Stimulated activated naive B cell treated with anti-CD40 and anti-IgM and Interleukin-4, amounts not matched to agents 10 μg/mL and 1 μg/mL and 100 μg/mL, for 72 hours (primary cell): ENCODE results near the gene UNC13C.

Source experiments
- ATAC-seq, 2 donors: fragments of 150-1000 bp; cut with Tn5 transposase; replicated peaks; 2 replicates each; pipeline ENCODE4 v1.10.0; 2021; ENCODE audit warnings: moderate library complexity in 1 of 2
- DNase-seq: peaks from one replicate; pipeline ENCODE4 v3.0.0; 2021
- H3K27ac Mint-ChIP-seq: one replicate; pipeline ENCODE4 v1.8.0; 2022; ENCODE audit warnings: mild to moderate bottlenecking, mixed read lengths
- H3K27me3 Mint-ChIP-seq, 2 donors: one replicate each; pipeline ENCODE4 v1.8.0; 2022; ENCODE audit warnings: mixed read lengths in 2 of 2
- H3K36me3 Mint-ChIP-seq, 2 donors: one replicate each; pipeline ENCODE4 v1.8.0; 2022; ENCODE audit warnings: mixed read lengths in 2 of 2, mild to moderate bottlenecking in 1 of 2
- H3K4me1 Mint-ChIP-seq, 2 donors: one replicate each; pipeline ENCODE4 v1.8.0; 2022; ENCODE audit warnings: mixed read lengths in 2 of 2, mild to moderate bottlenecking in 1 of 2
- H3K4me3 Mint-ChIP-seq, 2 donors: one replicate each; pipeline ENCODE4 v1.8.0; 2022; ENCODE audit warnings: mild to moderate bottlenecking in 2 of 2, mixed read lengths in 2 of 2, moderate library complexity in 1 of 2
- H3K9me3 Mint-ChIP-seq, 2 donors: one replicate each; pipeline ENCODE4 v1.8.0; 2022; ENCODE audit warnings: mixed read lengths in 2 of 2, mild to moderate bottlenecking in 1 of 2

UNC13C gene

GRCh38 chr15:54577476-54578250 lies 599.4 kb downstream of the UNC13C start:
- no peaks in the 10 kb centered on the region for H3K4me1 Mint-ChIP-seq
- ATAC-seq, result no peak
- no peaks in the 10 kb centered on the region for H3K36me3 Mint-ChIP-seq
- DNase-seq, result no peak
- peaks cover 4 to 6% of the 10 kb centered on the region in 2 donors for H3K9me3 Mint-ChIP-seq
- H3K27me3 Mint-ChIP-seq, result no peaks in the 10 kb centered on the region
- H3K4me3 Mint-ChIP-seq, result no peak overlapping the region
- no peak overlapping the region for H3K27ac Mint-ChIP-seq

GRCh38 chr15:54579855-54580254 lies 601.6 kb downstream of the UNC13C start:
- Mint-ChIP-seq H3K4me3 (no peak overlapping the region), H3K27me3 (no peaks in the 10 kb centered on the region), H3K4me1 (no peaks in the 10 kb centered on the region), H3K27ac (no peak overlapping the region), H3K9me3 (peaks cover 4 to 6% of the 10 kb centered on the region in 2 donors), H3K36me3 (no peaks in the 10 kb centered on the region)
- ATAC-seq (no peak), DNase-seq (no peak)

GRCh38 chr15:54580643-54581042 lies 602.4 kb downstream of the UNC13C start:
- Mint-ChIP-seq H3K27me3 (no peaks in the 10 kb centered on the region), H3K4me3 (no peak overlapping the region), H3K4me1 (no peaks in the 10 kb centered on the region), H3K36me3 (no peaks in the 10 kb centered on the region), H3K9me3 (peaks cover 4 to 6% of the 10 kb centered on the region in 2 donors), H3K27ac (no peak overlapping the region)
- DNase-seq, result no peak
- no peak for ATAC-seq

DNA sequence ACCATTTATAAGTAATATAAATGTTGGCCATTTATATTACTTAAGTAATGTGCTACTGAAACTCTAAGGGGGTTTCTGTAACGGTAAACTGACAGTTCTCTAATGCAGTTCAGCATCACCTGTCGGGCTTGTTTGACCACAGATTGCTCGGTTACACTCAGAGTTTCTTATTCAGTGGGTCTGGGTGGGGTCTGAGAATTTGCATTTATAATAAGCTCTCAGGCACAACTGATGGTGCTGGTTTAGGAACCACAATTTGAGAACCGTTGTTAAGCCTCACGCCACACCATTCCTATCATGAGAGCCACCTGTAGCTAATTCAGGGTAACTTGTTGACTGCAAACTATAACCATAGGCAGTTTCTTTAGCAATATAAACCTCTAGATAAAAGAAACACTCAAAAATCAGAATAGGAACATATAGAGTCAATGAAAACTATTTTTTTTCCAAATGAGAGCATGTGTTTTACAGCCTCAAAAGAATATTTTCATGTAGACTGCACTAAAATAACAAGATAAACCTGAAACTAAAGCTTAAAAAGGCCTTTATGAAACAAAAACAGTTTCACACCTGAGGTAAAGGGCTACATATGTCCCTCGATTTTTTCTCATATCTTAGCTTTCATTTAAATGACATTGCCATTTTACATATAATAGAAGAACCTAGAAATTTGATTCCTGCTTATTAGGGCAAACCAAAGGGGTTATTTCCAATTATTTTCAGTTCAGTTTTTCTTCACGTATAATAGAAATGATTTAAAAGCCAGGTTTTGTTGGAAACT lies 604.8 kb downstream of the UNC13C start:
- peaks cover 4 to 6% of the 10 kb centered on the region in 2 donors for H3K9me3 Mint-ChIP-seq
- H3K4me1 Mint-ChIP-seq, result no peaks in the 10 kb centered on the region
- ATAC-seq (peak in 1 of 2 donors; percentile 34), DNase-seq (no peak)
- H3K36me3 Mint-ChIP-seq, result no peaks in the 10 kb centered on the region
- no peak overlapping the region for H3K27ac Mint-ChIP-seq
- no peaks in the 10 kb centered on the region for H3K27me3 Mint-ChIP-seq
- H3K4me3 Mint-ChIP-seq, result no peak overlapping the region

GRCh38 chr15:54585063-54585462 lies 606.8 kb downstream of the UNC13C start:
- H3K27ac Mint-ChIP-seq, result no peak overlapping the region
- DNase-seq (no peak), ATAC-seq (no peak)

DNA sequence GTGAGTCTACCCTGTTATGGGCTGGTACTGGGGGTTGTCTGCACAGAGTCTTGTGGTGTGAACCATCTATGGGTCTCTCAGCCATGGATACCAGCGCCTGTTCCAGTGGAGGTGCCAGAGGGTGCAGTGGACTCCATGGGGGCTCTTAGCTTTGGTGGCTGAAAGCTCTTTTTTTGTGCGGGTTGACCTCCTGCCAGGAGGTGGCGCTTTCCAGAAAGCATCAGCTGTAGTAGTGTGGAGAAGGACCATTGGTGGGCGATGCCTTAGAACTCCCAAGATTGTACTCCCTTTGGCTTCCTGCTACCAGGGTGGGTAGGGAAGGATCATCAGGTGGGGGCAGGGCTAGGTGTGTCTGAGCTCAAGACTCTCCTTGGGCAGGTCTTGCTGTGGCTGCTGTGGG lies 615.9 kb downstream of the UNC13C start:
- Mint-ChIP-seq H3K27ac (no peak overlapping the region), H3K36me3 (no peaks in the 10 kb centered on the region), H3K27me3 (no peaks in the 10 kb centered on the region), H3K4me1 (no peaks in the 10 kb centered on the region), H3K4me3 (no peak overlapping the region), H3K9me3 (peaks cover 6 to 18% of the 10 kb centered on the region in 2 donors)
- DNase-seq (no peak), ATAC-seq (no peak)

More at GRCh38 chr15:54585063-54585462, 606.8 kb downstream of the UNC13C start:
- Mint-ChIP-seq H3K4me1 (no peaks in the 10 kb centered on the region), H3K27me3 (no peaks in the 10 kb centered on the region), H3K9me3 (peaks cover 4 to 8% of the 10 kb centered on the region in 2 donors), H3K4me3 (no peak overlapping the region), H3K36me3 (no peaks in the 10 kb centered on the region)

DNA sequence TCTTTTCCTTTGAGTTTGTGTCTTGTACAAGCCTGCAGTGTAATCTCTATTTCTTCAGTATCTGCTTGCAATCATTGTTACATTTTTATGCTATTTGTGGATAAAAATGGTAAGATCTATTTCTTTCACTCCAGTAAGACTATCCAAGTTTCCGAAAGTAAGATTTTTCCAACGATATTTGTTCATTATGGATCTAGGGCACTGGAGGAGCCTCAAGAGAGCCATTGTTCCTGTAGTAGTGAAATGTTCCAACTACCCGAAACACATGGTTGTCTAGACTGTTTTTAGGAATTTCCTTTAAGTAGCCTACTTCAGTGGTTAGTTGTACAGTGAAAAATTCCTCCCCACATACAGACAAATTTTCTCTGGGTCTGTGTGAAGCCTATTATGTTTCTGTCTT lies 621.1 kb downstream of the UNC13C start:
- Mint-ChIP-seq H3K9me3 (peaks cover 0 to 6% of the 10 kb centered on the region in 2 donors), H3K4me3 (no peak overlapping the region), H3K27ac (no peak overlapping the region), H3K36me3 (no peaks in the 10 kb centered on the region), H3K27me3 (no peaks in the 10 kb centered on the region), H3K4me1 (no peaks in the 10 kb centered on the region)
- DNase-seq (no peak), ATAC-seq (no peak)

DNA sequence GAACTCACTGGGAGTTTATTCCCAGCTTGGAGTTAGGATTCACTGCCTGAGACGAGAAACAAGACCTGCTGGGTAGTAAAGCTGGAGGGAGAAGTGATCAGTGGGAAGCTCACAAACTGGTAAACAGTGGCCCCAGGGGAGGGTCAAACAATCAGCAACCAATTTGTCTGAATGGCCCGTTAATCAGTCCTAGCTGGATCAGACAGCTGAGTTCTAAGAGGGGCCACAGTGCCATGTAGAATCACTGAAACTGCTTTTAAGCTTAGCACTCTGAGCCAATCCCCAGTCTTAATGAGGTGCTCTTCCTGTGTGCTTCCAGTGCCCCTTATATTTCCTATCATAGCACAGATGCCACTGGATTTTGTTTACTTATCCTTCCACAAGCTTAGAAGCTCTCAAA lies 626.8 kb downstream of the UNC13C start:
- Mint-ChIP-seq H3K9me3 (no peaks in the 10 kb centered on the region), H3K4me1 (no peaks in the 10 kb centered on the region), H3K27ac (no peak overlapping the region), H3K36me3 (no peaks in the 10 kb centered on the region), H3K4me3 (no peak overlapping the region), H3K27me3 (no peaks in the 10 kb centered on the region)
- DNase-seq (no peak), ATAC-seq (no peak)

GRCh38 chr15:54605556-54605955 lies 627.3 kb downstream of the UNC13C start:
- Mint-ChIP-seq H3K36me3 (no peaks in the 10 kb centered on the region), H3K27ac (no peak overlapping the region), H3K4me3 (no peak overlapping the region), H3K27me3 (no peaks in the 10 kb centered on the region), H3K4me1 (no peaks in the 10 kb centered on the region), H3K9me3 (no peaks in the 10 kb centered on the region)
- no peak for DNase-seq
- no peak for ATAC-seq

DNA sequence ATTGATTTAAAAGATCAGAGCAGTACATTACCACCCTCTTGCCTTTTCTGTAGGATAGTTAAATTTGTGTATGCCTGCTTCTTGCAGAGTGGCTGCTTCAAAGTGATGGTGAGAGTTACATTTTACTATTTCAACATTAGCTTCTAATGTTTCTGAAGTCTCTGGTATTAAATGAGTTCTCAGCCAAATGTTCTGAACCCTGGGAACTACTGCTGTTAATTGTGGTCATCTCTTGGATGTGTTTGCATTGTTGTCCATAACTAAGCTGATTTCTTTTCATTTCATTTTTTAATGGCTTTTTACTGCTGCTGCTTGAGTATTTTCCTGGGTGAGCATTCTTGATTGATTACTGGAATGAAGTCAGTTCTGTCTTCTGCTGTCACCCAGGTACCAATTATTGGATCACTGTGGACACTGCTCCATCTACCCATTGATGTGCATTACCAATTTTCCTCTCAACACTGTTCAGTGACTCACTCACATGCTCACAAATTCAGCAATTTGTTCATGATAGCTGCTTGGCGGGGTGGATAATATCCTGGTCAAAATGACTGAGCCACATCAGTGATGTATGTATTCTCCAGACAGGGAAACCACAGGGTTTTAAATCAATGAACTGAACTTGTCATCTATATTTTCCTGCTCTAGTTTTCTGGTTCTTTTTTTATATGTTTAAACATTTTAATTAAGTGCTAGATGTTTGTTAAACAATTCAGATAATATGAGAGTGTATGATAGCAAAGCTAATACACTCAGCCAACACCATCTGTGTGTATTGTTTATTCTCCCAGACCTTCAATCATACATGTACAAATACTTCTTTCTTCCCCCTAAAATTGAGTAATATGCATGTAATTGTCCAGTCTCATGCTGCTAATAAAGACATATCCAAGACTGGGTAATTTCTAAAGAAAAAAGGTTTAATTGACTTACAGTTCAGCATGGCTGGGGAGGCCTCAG lies 630.9 kb downstream of the UNC13C start:
- no peaks in the 10 kb centered on the region for H3K9me3 Mint-ChIP-seq

GRCh38 chr15:54618120-54618519 lies 639.9 kb downstream of the UNC13C start:
- DNase-seq (no peak), ATAC-seq (no peak)
- no peak overlapping the region for H3K27ac Mint-ChIP-seq
- H3K4me1 Mint-ChIP-seq, result no peaks in the 10 kb centered on the region
- no peaks in the 10 kb centered on the region for H3K9me3 Mint-ChIP-seq
- no peaks in the 10 kb centered on the region for H3K36me3 Mint-ChIP-seq
- H3K27me3 Mint-ChIP-seq, result no peaks in the 10 kb centered on the region
- no peak overlapping the region for H3K4me3 Mint-ChIP-seq

More for the DNA sequence above, 630.9 kb downstream of the UNC13C start:
- no peak overlapping the region for H3K27ac Mint-ChIP-seq
- H3K36me3 Mint-ChIP-seq, result no peaks in the 10 kb centered on the region
- no peaks in the 10 kb centered on the region for H3K4me1 Mint-ChIP-seq
- H3K27me3 Mint-ChIP-seq, result no peaks in the 10 kb centered on the region
- DNase-seq (no peak), ATAC-seq (no peak)
- no peak overlapping the region for H3K4me3 Mint-ChIP-seq

DNA sequence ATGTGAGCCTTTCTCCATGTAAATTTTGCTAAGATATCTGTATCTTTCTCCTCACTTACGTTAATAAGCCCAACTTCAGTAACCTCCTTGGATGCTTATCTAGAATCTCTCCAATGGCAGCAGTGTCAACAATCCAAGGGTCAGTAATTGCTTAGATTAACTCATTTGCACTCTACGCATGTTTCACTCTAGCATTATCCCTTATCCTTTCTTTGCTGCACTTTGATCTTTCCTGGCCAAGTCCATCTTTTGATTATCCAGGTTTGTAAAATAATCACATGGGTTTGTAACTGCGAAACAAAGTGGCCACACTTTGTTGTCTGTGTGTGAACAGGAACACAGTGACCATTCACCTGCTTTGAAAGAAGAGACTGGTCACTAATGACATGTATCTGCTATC lies 640.9 kb downstream of the UNC13C start:
- H3K4me1 Mint-ChIP-seq, result no peaks in the 10 kb centered on the region
- no peak overlapping the region for H3K4me3 Mint-ChIP-seq

GRCh38 chr15:54620916-54621315 lies 642.7 kb downstream of the UNC13C start:
- no peaks in the 10 kb centered on the region for H3K36me3 Mint-ChIP-seq
- no peaks in the 10 kb centered on the region for H3K4me1 Mint-ChIP-seq
- H3K27ac Mint-ChIP-seq, result no peak overlapping the region
- no peaks in the 10 kb centered on the region for H3K27me3 Mint-ChIP-seq
- H3K4me3 Mint-ChIP-seq, result no peak overlapping the region
- no peak for ATAC-seq
- no peak for DNase-seq
- H3K9me3 Mint-ChIP-seq, result no peaks in the 10 kb centered on the region

More for the DNA sequence above, 640.9 kb downstream of the UNC13C start:
- H3K27ac Mint-ChIP-seq, result no peak overlapping the region
- DNase-seq (no peak), ATAC-seq (no peak)
- no peaks in the 10 kb centered on the region for H3K9me3 Mint-ChIP-seq
- no peaks in the 10 kb centered on the region for H3K27me3 Mint-ChIP-seq
- H3K36me3 Mint-ChIP-seq, result no peaks in the 10 kb centered on the region

DNA sequence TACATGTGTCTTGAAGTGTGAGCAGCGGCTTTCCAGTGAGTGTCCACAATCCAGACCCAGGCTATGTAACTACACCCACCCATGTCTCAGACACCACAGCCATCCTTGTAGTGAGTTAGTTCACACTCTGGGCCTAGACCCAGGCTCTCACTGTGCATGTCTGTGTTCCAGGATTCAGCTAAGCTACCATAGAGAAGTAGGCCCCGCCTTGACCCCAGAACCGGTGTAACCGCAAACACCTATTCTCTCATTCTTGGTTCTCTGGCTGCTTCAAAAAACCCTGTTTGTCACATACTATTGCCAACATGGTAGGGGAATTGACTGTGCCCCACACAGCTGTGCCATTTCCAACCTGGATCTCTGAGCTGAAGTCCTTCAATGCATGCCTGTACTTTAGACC lies 657.9 kb downstream of the UNC13C start:
- no peaks in the 10 kb centered on the region for H3K36me3 Mint-ChIP-seq
- no peak overlapping the region for H3K27ac Mint-ChIP-seq
- ATAC-seq, result no peak
- H3K4me3 Mint-ChIP-seq, result no peak overlapping the region
- H3K27me3 Mint-ChIP-seq, result no peaks in the 10 kb centered on the region
- H3K4me1 Mint-ChIP-seq, result no peaks in the 10 kb centered on the region
- no peak for DNase-seq
- H3K9me3 Mint-ChIP-seq, result peaks cover 11% of the 10 kb centered on the region in 2 donors
